M059J (cell line): ENCODE results near the gene ARHGEF38. TPM values are rescaled to one million over a fixed set of nuclear protein-coding genes. Genes with fewer than 3 reads are reported as not detected.
A peak's percentile ranks its signal among the peaks of the same experiment; 100 is the strongest.

Source experiments
- DNase-seq: peaks from one replicate; pipeline ENCODE4 v3.0.0-alpha.2; 2012; ENCODE audit warnings: low read depth
- total RNA-seq: library from RNA; depleted of rRNA; stranded (reverse); fragments of >200 nt; shearing (Covaris generic); gene quantifications from 2 replicates; pipeline ENCODE4 v1.2.3, GENCODE V29; 2014

The ARHGEF38 gene
- total RNA-seq, 1 experiment from 2014 or later: 0.02 TPM

- DNase-seq: no peak
Measured at GRCh38 chr4:105556206-105556605, 3.8 kb downstream of the ARHGEF38 start.

GRCh38 chr4:105558277-105558676, 5.9 kb downstream of the ARHGEF38 start:
- DNase-seq: no peak

GRCh38 chr4:105560421-105560848, 8.0 kb downstream of the ARHGEF38 start:
- peak; percentile 5 for DNase-seq

GRCh38 chr4:105563352-105563751, 10.9 kb downstream of the ARHGEF38 start:
- DNase-seq: no peak

- no peak for DNase-seq
Measured at GRCh38 chr4:105568584-105568983, 16.2 kb downstream of the ARHGEF38 start.

- peak; percentile 18 for DNase-seq
Measured at GRCh38 chr4:105569057-105569865, 16.8 kb downstream of the ARHGEF38 start.

GRCh38 chr4:105569866-105570236, 17.4 kb downstream of the ARHGEF38 start:
- no peak for DNase-seq

GRCh38 chr4:105572296-105572695, 19.9 kb downstream of the ARHGEF38 start:
- no peak for DNase-seq

GRCh38 chr4:105586638-105587328, 34.4 kb downstream of the ARHGEF38 start:
- DNase-seq: no peak

GRCh38 chr4:105587841-105588240, 35.4 kb downstream of the ARHGEF38 start:
- DNase-seq: no peak

- no peak for DNase-seq
Measured at GRCh38 chr4:105588252-105588651, 35.8 kb downstream of the ARHGEF38 start.

- DNase-seq: no peak
Measured at GRCh38 chr4:105591573-105591972, 39.2 kb downstream of the ARHGEF38 start.

GRCh38 chr4:105594099-105595010, 41.9 kb downstream of the ARHGEF38 start:
- DNase-seq: peak; percentile 18

- DNase-seq: no peak
Measured at GRCh38 chr4:105596684-105597083, 44.3 kb downstream of the ARHGEF38 start.

- no peak for DNase-seq
Measured at GRCh38 chr4:105598052-105598451, 45.6 kb downstream of the ARHGEF38 start.

- peak; percentile 66 for DNase-seq
Measured at GRCh38 chr4:105598787-105599186, 46.4 kb downstream of the ARHGEF38 start.

GRCh38 chr4:105599482-105599881, 47.1 kb downstream of the ARHGEF38 start:
- no peak for DNase-seq

GRCh38 chr4:105599932-105600655, 47.7 kb downstream of the ARHGEF38 start:
- no peak for DNase-seq

GRCh38 chr4:105600951-105601350, 48.5 kb downstream of the ARHGEF38 start:
- DNase-seq: no peak

- DNase-seq: no peak
Measured at GRCh38 chr4:105601406-105601805, 49.0 kb downstream of the ARHGEF38 start.

- no peak for DNase-seq
Measured at GRCh38 chr4:105603158-105603557, 50.7 kb downstream of the ARHGEF38 start.
